MCF 10A (cell line): ENCODE data around the gene GSE1. TPM values are rescaled to one million over a fixed set of nuclear protein-coding genes. Genes with fewer than 3 reads are reported as not detected.

Experiments
- BruUV-seq: library from RNA; stranded (reverse); fragments of 400-500 nt; replicated peaks from 2 replicates; lab custom pipeline; 2021; lab: Mats Ljungman, UMichigan
- CTCF ChIA-PET: fragments of 300-600 bp; sonication (Branson Sonifier 250); formaldehyde crosslinking; extraction: SDS; loops from one replicate; lab custom pipeline; 2021; ENCODE audit warnings: antibody characterized with exemption, inconsistent platforms; lab: Yijun Ruan, JAX
- POLR2A ChIA-PET: fragments of 300-600, 350-650 bp; sonication (Branson Sonifier 250); formaldehyde crosslinking; extraction: SDS; loops from one replicate; lab custom pipeline; 2020; ENCODE audit warnings: antibody characterized with exemption, inconsistent platforms; lab: Yijun Ruan, JAX
- DNase-seq: peaks from one replicate; pipeline ENCODE4 v3.0.0-alpha.2; 2018; ENCODE audit not compliant: unreplicated experiment
- H3K27ac Mint-ChIP-seq: one replicate; pipeline ENCODE4 v1.8.0; 2022; ENCODE audit warnings: mild to moderate bottlenecking, low read depth, mixed read lengths; ENCODE audit not compliant: unreplicated experiment
- H3K27me3 Mint-ChIP-seq: one replicate; pipeline ENCODE4 v1.8.0; 2022; ENCODE audit warnings: mixed read lengths; ENCODE audit not compliant: insufficient read depth, unreplicated experiment
- H3K36me3 Mint-ChIP-seq: one replicate; pipeline ENCODE4 v1.8.0; 2022; ENCODE audit warnings: mild to moderate bottlenecking, moderate library complexity, mixed read lengths; ENCODE audit not compliant: insufficient read depth, unreplicated experiment
- H3K4me1 Mint-ChIP-seq: one replicate; pipeline ENCODE4 v1.8.0; 2022; ENCODE audit warnings: mixed read lengths; ENCODE audit not compliant: insufficient read depth, unreplicated experiment
- H3K4me3 Mint-ChIP-seq: one replicate; pipeline ENCODE4 v1.8.0; 2022; ENCODE audit warnings: mild to moderate bottlenecking, moderate library complexity, mixed read lengths; ENCODE audit not compliant: unreplicated experiment
- H3K9me3 Mint-ChIP-seq: one replicate; pipeline ENCODE4 v1.8.0; 2022; ENCODE audit warnings: mixed read lengths; ENCODE audit not compliant: unreplicated experiment
- CTCF ChIP-seq: fragments of 200-600 bp; IDR thresholded peaks from one replicate; pipeline ENCODE4 v1.8.0; 2022; ENCODE audit warnings: antibody characterized with exemption, mild to moderate bottlenecking; ENCODE audit not compliant: unreplicated experiment
- intact Hi-C: fragments of 100-400 bp; cut with micrococcal nuclease; formaldehyde crosslinking; loops from 2 replicates; pipeline ENCODE4 v1.14.1; 2022
- total RNA-seq: library from RNA; stranded (reverse); gene quantifications from 2 replicates; pipeline ENCODE4 v1.2.3, GENCODE V29; 2022

GSE1 gene
- total RNA-seq, 1 experiment from 2014 or later: 52.9 TPM

DNA sequence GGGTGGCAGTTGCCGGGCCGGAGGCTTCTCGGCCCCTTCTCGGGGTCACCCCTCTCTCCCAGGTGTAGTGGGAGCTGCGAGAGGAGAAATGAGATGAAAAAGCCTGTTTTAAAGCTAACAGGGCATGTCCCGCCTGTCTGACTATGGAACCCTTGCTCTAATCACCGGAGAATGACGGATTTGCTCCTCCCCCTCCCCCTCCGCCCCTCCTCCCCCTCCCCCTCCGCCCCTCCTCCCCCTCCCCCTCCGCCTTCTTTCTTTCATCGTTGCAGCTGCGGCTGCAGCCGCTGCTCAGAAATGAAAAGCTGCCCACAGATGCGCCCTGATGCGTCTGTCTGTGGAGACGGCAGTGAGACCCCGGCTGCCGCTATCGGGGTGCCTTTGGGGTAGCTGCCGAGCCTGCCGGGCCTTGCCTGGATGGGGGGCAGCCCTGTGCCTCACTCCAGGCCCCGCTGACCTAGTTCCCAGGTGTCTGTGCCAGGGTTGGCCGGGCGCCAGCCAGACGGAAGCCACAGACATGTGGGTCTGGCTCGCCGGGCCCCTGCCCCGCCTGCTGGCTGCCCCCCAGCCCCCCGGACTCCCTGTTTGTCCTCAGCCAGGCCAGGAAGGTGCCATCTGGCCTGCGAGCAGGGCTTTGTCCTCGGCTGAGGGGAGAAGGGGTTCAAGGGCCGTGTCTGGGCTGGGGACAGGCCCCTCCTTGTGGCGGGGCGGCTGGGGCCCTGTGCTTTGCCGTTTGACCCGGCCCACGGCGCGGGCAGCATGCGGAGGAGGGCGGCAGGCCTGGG lies 37.9 kb downstream of the GSE1 start:
- TF ChIP-seq CTCF: no peak
- Mint-ChIP-seq H3K4me1 (no peaks in the 10 kb centered on the region), H3K27me3 (no peaks in the 10 kb centered on the region), H3K27ac (no peak overlapping the region), H3K4me3 (no peak overlapping the region), H3K9me3 (no peaks in the 10 kb centered on the region), H3K36me3 (peaks cover 53% of the 10 kb centered on the region)
- no TSS peak for BruUV-seq
- DNase-seq: no peak
- ChIA-PET POLR2A (no interaction called here), CTCF (interaction anchor here (1.0 to 1.6 kb wide), 3 partner anchors 8 to 375 kb away, joined by 3 to 9 read pairs (median 3); no protein-coding TSS in a partner anchor)
- intact Hi-C loops: no loop called here

- ChIA-PET CTCF (interaction anchor here (1.0 kb wide), 1 partner anchor 376 kb away, joined by 3 read pairs; no protein-coding TSS in a partner anchor), POLR2A (no interaction called here)
- H3K27me3 Mint-ChIP-seq: no peaks in the 10 kb centered on the region
- no peak overlapping the region for H3K4me3 Mint-ChIP-seq
- peak; percentile 16 for DNase-seq
- TF ChIP-seq CTCF: no peak
- H3K4me1 Mint-ChIP-seq: no peaks in the 10 kb centered on the region
- H3K36me3 Mint-ChIP-seq: peaks cover 53% of the 10 kb centered on the region
- H3K27ac Mint-ChIP-seq: no peak overlapping the region
- no peaks in the 10 kb centered on the region for H3K9me3 Mint-ChIP-seq
- intact Hi-C loops: no loop called here
- no TSS peak for BruUV-seq
Measured at GRCh38 chr16:85651629-85652430, 38.7 kb downstream of the GSE1 start.

DNA sequence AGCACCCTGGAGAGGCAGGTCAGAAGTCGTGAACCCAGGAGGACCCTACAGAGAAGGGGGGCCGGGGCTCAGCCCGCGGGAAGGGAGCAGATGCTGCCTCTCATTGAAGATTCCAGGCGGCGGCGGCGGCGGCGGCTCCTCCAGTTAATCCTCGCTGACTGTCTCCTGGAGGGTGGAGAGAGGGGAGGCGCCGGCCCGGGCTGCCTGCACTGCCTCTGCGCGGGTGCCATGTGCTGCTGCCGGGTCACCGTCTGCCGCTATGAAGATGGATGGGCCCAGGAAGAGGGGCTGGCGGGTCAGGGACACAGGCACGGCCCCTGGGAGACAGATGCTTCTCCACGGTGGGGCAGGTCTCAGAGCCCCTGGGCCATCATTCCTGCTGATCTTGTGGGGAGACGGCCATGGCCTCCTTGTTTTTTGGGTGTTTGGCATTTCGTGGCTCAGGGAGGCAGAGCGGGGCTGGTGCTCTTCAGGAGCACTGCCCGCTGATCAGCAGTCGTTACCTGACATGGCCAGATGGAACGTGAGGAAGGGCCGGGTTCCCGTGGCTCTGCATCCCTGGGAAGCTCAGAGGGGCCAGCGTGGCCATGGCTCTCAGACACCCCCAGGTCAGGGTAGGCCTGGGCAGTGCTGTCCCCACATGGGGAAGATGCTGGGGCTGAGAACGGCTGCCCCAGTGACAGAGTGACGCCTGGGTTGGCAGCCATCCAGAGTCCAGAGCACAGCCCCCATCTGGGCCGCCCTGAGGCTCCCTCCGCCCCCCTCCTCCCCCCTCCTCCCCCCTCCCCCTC lies 39.5 kb downstream of the GSE1 start:
- DNase-seq: no peak
- no peak overlapping the region for H3K27ac Mint-ChIP-seq
- H3K27me3 Mint-ChIP-seq: no peaks in the 10 kb centered on the region
- no TSS peak for BruUV-seq
- H3K4me1 Mint-ChIP-seq: no peaks in the 10 kb centered on the region
- intact Hi-C loops: no loop called here
- H3K4me3 Mint-ChIP-seq: no peak overlapping the region
- CTCF ChIA-PET: no interaction called here
- POLR2A ChIA-PET: no interaction called here
- no peaks in the 10 kb centered on the region for H3K9me3 Mint-ChIP-seq
- no peak for TF ChIP-seq CTCF
- peaks cover 58% of the 10 kb centered on the region for H3K36me3 Mint-ChIP-seq
